SHP77 treated with DMSO at 0.1 percent for 48 hours (cell line): ENCODE results near the gene CEP112.
"Not testable (repeated sequence)": the region's sequence is repeated elsewhere in the genome, so short reads cannot be mapped to it uniquely, and the experiment has no call there.

Experiments used
- DNase-seq: peaks from one replicate; lab custom pipeline; 2025; lab: John Stamatoyannopoulos, UW

The CEP112 gene

DNA sequence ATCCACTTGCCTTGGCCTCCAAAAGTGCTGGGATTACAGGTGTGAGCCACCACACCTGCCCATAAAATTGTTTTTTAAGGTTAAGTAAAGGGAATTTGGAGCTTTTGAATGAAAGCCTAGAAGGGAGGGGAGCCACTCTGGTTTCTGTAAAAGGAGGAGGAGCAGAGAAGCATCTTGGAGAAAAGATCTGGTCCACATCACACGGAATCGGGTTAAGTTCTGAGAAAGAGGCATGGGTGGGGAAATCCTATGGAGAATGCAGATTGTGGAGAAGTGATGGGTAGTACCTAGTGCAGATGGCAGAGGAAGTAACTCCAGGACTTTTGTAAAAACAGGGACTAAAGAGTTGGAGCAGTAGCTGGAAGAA is 18.3 kb upstream of the CEP112 start:
- DNase-seq = no peak

- no peak for DNase-seq
Observed at GRCh38 chr17:66207936-66208335, 16.0 kb upstream of the CEP112 start.

DNA sequence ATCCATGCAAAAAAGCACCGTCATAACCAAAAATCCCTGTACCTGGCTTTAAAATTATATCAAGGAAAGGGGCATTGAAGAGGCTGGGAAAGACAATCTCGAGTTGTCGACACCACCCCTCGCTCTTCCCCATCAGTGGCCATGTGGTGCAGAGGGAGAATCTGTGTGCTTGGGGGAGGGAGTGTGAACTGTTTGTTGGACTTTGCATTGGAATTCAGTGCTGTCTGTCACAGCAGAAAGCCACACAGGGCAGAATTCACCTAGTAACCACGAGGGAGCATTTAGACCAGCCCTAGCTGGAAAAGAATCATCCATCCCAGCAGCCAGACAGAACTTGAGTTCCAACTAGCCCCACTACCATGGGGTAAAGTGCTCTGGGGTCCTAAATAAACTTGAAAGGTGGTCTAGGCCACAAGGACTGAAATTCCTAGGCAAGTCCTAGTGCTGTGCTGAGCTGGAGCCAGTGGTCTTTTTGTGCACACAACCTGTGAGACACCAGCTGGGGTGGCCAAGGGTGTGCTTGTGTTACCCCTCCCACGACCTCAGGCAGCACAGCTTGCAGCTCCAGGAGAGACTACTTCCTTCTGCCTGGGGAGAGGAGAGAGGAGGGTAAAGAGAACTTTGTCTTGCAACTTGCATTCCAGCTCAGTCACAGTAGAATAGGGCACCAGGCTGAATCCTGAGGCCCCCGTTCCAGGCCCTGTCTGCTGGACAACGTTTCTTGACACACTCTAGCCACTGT is 11.5 kb upstream of the CEP112 start:
- DNase-seq = no peak

DNA sequence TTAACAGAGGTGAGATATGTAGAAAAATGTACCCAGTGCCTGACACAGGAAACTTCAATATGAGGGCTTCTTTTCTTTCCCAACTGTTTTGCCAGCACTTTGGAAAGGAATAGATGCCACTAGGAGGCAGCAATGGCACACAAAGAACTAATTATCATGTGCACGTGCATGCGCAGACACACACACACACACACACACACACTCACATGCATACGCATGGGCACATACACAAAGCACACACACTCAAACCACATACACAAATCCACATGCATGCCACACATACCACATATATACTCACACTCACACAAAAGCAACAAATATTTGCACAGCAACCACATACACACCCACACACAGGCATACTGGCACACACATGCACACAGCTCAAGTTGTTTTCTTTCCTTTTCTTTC is 8.8 kb upstream of the CEP112 start:
- DNase-seq = no peak

DNA sequence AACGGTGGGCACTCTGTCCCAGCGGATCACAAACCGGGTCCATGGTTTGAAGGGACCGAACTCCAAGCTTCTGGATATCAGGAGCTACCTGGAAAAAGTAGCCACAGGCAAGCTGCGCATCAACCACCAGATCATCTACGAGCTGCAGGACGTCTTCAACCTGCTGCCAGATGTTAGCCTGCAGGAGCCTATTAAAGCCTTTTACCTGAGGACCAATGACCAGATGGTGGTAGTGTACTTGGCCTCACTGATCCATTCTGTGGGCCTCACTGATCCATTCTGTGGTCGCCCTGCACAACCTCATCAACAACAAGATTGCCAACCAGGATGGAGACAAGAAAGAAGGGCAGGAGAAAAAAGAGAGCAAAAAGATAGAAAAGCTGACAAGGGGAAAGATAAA is 6.3 kb upstream of the CEP112 start:
- DNase-seq = no peak

DNA sequence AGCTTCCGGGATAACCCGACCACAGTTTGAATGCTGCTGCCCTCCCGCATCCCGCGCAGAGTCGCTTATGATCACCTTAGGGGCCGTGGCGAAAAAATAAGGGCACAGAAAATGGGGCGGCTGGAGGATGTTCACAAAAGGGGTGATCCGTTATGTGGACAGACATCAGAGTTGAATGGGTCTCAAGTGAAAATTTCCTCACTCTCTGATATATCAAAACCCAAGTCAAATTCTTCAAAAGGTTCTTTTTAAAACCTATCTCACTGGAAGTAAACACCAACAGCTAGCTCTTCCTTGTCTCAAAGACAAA is 400 bp upstream of the CEP112 start:
- DNase-seq = no peak

- DNase-seq = no peak
Observed at GRCh38 chr17:66190738-66191592, 968 bp downstream of the CEP112 start.

- DNase-seq = no peak
Observed at GRCh38 chr17:66187718-66188117, 4.2 kb downstream of the CEP112 start.

GRCh38 chr17:66185862-66186261 is 6.1 kb downstream of the CEP112 start:
- DNase-seq = no peak

DNA sequence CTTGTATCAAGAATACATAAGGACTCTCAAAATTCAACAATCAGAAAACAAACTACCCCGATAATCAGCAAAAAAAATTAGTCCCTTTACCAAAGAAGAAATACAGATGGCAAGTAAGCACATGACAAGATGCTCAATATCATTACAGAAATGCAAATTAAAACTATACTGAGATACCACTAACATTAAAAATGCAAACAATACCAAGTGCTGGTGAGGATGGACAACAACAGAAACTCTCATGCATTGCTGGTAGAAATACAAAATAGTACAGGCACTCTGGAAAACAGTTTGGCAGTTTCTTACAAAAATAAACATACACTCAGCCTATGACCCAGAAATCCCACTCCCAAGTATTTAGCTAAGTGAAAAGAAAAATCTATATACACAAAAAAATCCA is 7.5 kb downstream of the CEP112 start:
- DNase-seq = no peak

DNA sequence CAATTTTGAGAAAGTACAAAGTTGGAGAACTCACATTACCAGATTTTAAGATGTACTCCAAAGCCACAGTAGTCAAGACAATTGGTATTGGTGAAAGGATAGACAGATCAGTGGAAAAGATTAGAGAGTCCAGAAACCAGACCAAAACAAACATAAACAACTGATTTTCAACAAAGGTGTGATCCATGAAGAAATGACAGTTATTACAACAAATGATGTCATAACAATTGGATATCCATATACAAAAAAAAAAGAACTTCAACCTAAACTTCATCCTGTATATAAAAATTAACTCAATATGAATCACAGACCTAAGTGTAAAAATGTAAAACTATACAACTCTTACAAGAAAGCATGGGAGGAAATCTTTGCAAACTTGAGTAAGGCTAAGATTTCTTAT is 8.4 kb downstream of the CEP112 start:
- DNase-seq = no peak

GRCh38 chr17:66178642-66179041 is 13.3 kb downstream of the CEP112 start:
- no peak for DNase-seq

- peak; percentile 76 for DNase-seq
Observed at GRCh38 chr17:66177048-66177447, 14.9 kb downstream of the CEP112 start.

GRCh38 chr17:66175892-66176291 is 16.0 kb downstream of the CEP112 start:
- no peak for DNase-seq

- no peak for DNase-seq
Observed at GRCh38 chr17:66172691-66173223, 19.2 kb downstream of the CEP112 start.

DNA sequence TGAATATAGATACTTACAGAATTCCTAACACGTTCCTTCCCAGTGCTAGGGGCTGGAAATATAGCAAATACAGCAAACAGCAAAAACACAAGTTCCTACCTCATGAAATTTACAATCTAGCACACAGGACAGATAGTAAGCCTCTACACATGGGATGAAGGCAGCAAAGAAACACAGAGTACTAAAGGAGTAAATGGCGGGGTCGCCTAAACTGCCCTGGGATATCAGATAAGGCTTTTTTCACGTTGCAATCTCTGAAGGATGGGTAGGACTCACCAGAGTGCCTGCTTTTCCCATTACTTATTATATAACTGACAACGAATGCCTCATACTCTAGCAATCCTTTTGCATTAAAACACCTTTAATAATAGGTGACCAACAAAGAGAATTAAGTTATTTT is 19.8 kb downstream of the CEP112 start:
- DNase-seq = no peak

- no peak for DNase-seq
Observed at GRCh38 chr17:66171692-66172091, 20.2 kb downstream of the CEP112 start.

- DNase-seq = no peak
Observed at GRCh38 chr17:66171172-66171571, 20.8 kb downstream of the CEP112 start.

DNA sequence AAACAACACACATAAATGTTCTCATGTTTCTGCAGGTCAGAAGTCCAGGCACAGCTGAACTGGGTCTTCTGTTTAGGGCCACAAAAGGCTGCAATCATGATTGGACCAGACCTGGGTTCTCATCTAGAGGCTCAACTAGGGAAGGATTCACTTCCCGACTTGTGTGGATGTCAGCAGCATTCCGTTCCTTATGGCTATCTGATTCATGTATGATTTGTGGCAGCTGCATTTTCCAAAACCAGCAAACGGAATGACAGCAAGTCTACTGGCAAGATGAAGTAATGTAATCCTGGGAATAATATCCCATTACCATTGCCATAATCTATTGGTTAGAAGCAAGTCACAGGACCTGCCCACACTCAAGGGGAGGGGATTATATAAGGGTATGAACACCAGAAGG is 22.1 kb downstream of the CEP112 start:
- DNase-seq = no peak

- no peak for DNase-seq
Observed at GRCh38 chr17:66167189-66167815, 24.6 kb downstream of the CEP112 start.

- DNase-seq = no peak
Observed at GRCh38 chr17:66165537-66166123, 26.3 kb downstream of the CEP112 start.

- DNase-seq = not testable (repeated sequence)
Observed at GRCh38 chr17:66155055-66155454, 36.9 kb downstream of the CEP112 start.

DNA sequence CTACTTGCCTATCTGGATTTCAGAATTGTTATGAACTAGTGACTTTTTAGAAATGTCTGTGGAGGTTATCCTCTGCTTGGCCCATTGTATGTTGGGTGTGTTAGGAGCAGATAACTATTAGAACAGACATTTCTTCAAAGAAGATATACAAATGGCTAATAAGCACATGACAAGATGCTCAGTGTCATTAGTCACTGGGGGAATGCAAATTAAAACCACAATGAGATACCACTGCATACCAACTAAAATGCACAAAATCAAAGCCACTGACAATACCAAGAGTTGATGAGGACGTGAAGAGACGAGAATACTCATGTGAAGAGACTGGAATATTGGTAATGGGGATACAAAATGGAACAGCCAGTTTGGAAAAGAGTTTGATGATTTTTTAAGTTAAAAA is 39.2 kb downstream of the CEP112 start:
- no peak for DNase-seq
